Measurements from ENCODE around the gene SPON1. TPM values are rescaled to one million over a fixed set of nuclear protein-coding genes. Genes with fewer than 3 reads are reported as not detected.

SPON1 gene
- total and polyA plus RNA-seq, 2 experiments from 2014 or later = 2.4 to 5.4 TPM

- TF ChIP-seq EZH2phosphoT487 (IDR thresholded peaks at IDR 0.05; ENCODE audit: insufficient read depth, low read depth) = no peak
- TF ChIP-seq EZH2 (IDR thresholded peaks at IDR 0.05; ENCODE audit: insufficient read depth, poor library complexity, severe bottlenecking) = no peak
- in situ Hi-C loops (cut with MboI) = no loop called here
- no peaks in the 10 kb centered on the region for H3K9me2 ChIP-seq (ENCODE audit: insufficient read depth)
- no peak overlapping the region for H3K4me3 ChIP-seq
- H3K4me2 ChIP-seq (ENCODE audit: unreplicated experiment) = no peak overlapping the region
- no peak overlapping the region for H2AFZ ChIP-seq
- H3K36me3 ChIP-seq (ENCODE audit: low read depth) = no peaks in the 10 kb centered on the region
- no peak for DNase-seq
- no peaks in the 10 kb centered on the region for H3F3A ChIP-seq (ENCODE audit: insufficient read depth)
- no peaks in the 10 kb centered on the region for H3K79me2 ChIP-seq (ENCODE audit: insufficient read depth)
- H3K9ac ChIP-seq = no peak overlapping the region
- 0 out of 2 replicates have a peak, but pooled peaks cover 9% of the 10 kb centered on the region for H3K27me3 ChIP-seq (replicated peaks; ENCODE audit: insufficient read depth)
- no peaks in the 10 kb centered on the region for H4K20me1 ChIP-seq (ENCODE audit: insufficient read depth)
- H3K9me3 ChIP-seq (ENCODE audit: low read depth) = no peaks in the 10 kb centered on the region
- H3K4me1 ChIP-seq (ENCODE audit: insufficient read depth) = peaks cover 13% of the 10 kb centered on the region
- 82 to 86% methylated on average over 3 of the region's 3 CpGs for WGBS, 2 experiments (ENCODE audit: low coverage in 1 of 2, low lambda C conversion rate in 2 of 2, missing lambda C conversion rate in 2 of 2)
- no peak overlapping the region for H3K27ac ChIP-seq
Measured at GRCh38 chr11:13926981-13927380, 35.5 kb upstream of the SPON1 start.

DNA sequence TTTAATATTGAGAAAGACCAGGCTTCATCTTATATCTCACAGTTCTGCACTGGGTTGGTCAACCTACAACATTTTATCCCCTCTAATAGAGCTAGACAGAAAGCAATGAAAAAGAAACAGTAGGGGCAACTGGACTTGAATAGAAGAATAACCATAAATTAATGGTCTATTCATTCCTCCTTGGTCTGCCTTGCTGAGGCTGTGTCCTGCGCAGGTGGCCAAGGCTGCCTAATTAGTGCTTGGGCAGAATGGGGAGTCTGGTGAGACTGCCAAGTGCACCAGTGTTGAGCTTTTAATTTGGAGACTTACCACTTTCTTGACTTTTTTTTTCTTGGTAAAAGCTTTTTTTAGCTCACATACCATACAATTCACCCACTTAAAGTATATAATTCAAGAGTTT is 35.0 kb upstream of the SPON1 start:
- Histone ChIP-seq H3K27ac (no peak overlapping the region), H3K4me1 (ENCODE audit: insufficient read depth) (peaks cover 13% of the 10 kb centered on the region), H3K27me3 (replicated peaks; ENCODE audit: insufficient read depth) (0 out of 2 replicates have a peak, but pooled peaks cover 6% of the 10 kb centered on the region), H3K9me2 (ENCODE audit: insufficient read depth) (no peaks in the 10 kb centered on the region), H3F3A (ENCODE audit: insufficient read depth) (no peaks in the 10 kb centered on the region), H3K9ac (no peak overlapping the region), H3K4me2 (ENCODE audit: unreplicated experiment) (no peak overlapping the region), H3K4me3 (no peak overlapping the region), H3K9me3 (ENCODE audit: low read depth) (no peaks in the 10 kb centered on the region), H3K79me2 (ENCODE audit: insufficient read depth) (no peaks in the 10 kb centered on the region), H4K20me1 (ENCODE audit: insufficient read depth) (no peaks in the 10 kb centered on the region), H2AFZ (no peak overlapping the region), H3K36me3 (ENCODE audit: low read depth) (no peaks in the 10 kb centered on the region)
- no peak for DNase-seq
- in situ Hi-C loops (cut with MboI) = no loop called here
- TF ChIP-seq EZH2 (IDR thresholded peaks at IDR 0.05; ENCODE audit: insufficient read depth, poor library complexity, severe bottlenecking) = no peak
- no peak for TF ChIP-seq EZH2phosphoT487 (IDR thresholded peaks at IDR 0.05; ENCODE audit: insufficient read depth, low read depth)
- WGBS, 2 experiments (ENCODE audit: low coverage in 1 of 2, low lambda C conversion rate in 2 of 2, missing lambda C conversion rate in 2 of 2) = 97 to 100% methylated on average over 1 of the region's 1 CpG

DNA sequence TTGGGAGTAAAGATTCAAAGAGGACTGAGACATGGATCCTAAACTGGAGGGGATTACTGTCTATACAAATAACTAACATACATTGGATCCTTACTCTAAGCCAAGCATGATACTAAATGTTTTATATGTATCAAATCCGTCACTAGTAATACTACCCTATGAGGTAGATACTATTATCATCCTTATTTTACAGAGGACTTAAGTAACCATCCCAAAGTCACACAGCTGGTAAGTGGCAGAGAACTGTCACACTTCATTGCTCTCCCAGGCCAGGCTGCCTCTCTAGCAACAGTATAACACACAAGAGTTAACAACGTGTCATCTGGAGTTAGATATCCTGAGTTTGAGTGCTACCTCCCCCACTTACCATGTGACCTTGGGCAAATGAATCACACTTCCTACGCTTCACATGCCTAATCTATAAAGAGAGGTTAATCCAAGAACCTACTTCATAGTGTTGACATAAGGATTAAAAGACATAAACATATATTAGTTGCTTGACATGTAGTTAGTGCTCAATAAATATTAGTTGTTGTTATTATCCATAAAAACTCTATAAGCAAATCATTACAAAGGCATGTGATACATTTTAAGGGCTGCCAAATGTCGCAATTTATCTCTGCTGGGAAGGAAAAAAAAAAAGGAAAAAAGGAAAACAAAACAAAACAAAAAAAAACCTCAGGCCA is 33.8 kb upstream of the SPON1 start:
- H3F3A ChIP-seq (ENCODE audit: insufficient read depth) = no peaks in the 10 kb centered on the region
- H3K9me3 ChIP-seq (ENCODE audit: low read depth) = no peaks in the 10 kb centered on the region
- peak overlapping the region; percentile 57 for H3K4me2 ChIP-seq (ENCODE audit: unreplicated experiment)
- no peak for TF ChIP-seq EZH2phosphoT487 (IDR thresholded peaks at IDR 0.05; ENCODE audit: insufficient read depth, low read depth)
- TF ChIP-seq EZH2 (IDR thresholded peaks at IDR 0.05; ENCODE audit: insufficient read depth, poor library complexity, severe bottlenecking) = no peak
- H3K4me3 ChIP-seq = no peak overlapping the region
- peaks cover 13% of the 10 kb centered on the region for H3K4me1 ChIP-seq (ENCODE audit: insufficient read depth)
- no peaks in the 10 kb centered on the region for H3K9me2 ChIP-seq (ENCODE audit: insufficient read depth)
- no peaks in the 10 kb centered on the region for H4K20me1 ChIP-seq (ENCODE audit: insufficient read depth)
- H3K9ac ChIP-seq = no peak overlapping the region
- H2AFZ ChIP-seq = peak overlapping the region; percentile 14; the same call in 1 of the 2 replicates
- in situ Hi-C loops (cut with MboI) = no loop called here
- no peak overlapping the region for H3K27ac ChIP-seq
- H3K79me2 ChIP-seq (ENCODE audit: insufficient read depth) = no peaks in the 10 kb centered on the region
- no peaks in the 10 kb centered on the region for H3K36me3 ChIP-seq (ENCODE audit: low read depth)
- peak; percentile 68 for DNase-seq
- 25 to 26% methylated on average over 4 of the region's 4 CpGs for WGBS, 2 experiments (ENCODE audit: low coverage in 1 of 2, low lambda C conversion rate in 2 of 2, missing lambda C conversion rate in 2 of 2)
- no peaks in the 10 kb centered on the region for H3K27me3 ChIP-seq (replicated peaks; ENCODE audit: insufficient read depth)

DNA sequence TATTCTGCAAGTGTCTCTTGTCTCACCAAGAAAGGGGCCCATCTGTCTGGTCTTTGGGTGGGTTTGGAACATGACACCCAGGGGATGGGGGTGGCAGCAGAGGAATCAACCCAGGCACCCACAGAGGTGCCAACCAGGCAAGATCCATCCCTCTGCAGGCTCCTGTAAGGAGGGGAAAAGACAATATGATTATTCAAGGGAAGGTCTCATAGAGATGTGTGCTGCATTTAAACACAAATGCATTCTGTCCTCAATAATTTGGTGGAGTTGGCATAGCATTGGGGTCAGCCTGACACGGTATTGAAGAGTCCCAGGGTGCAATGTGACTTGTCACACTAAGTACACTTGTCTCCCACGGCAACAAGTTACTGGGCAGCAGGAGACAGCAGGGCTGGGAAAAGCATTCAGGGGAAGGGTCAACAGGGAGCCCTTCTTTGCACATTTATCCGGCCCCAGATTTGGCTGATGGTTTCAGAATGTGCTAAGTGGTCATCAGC is 33.1 kb upstream of the SPON1 start:
- H3K9me3 ChIP-seq (ENCODE audit: low read depth) = no peaks in the 10 kb centered on the region
- H3K9ac ChIP-seq = no peak overlapping the region
- H4K20me1 ChIP-seq (ENCODE audit: insufficient read depth) = no peaks in the 10 kb centered on the region
- no peaks in the 10 kb centered on the region for H3K79me2 ChIP-seq (ENCODE audit: insufficient read depth)
- no peaks in the 10 kb centered on the region for H3K9me2 ChIP-seq (ENCODE audit: insufficient read depth)
- peaks cover 13% of the 10 kb centered on the region for H3K4me1 ChIP-seq (ENCODE audit: insufficient read depth)
- in situ Hi-C loops (cut with MboI) = no loop called here
- H3K27ac ChIP-seq = no peak overlapping the region
- H3K4me3 ChIP-seq = no peak overlapping the region
- DNase-seq = no peak
- H3K36me3 ChIP-seq (ENCODE audit: low read depth) = no peaks in the 10 kb centered on the region
- H3K4me2 ChIP-seq (ENCODE audit: unreplicated experiment) = peak overlapping the region; percentile 57
- 13 to 16% methylated on average over 3 of the region's 3 CpGs for WGBS, 2 experiments (ENCODE audit: low coverage in 1 of 2, low lambda C conversion rate in 2 of 2, missing lambda C conversion rate in 2 of 2)
- H2AFZ ChIP-seq = peak overlapping the region; percentile 14; the same call in 1 of the 2 replicates
- TF ChIP-seq EZH2 (IDR thresholded peaks at IDR 0.05; ENCODE audit: insufficient read depth, poor library complexity, severe bottlenecking) = no peak
- H3F3A ChIP-seq (ENCODE audit: insufficient read depth) = no peaks in the 10 kb centered on the region
- no peaks in the 10 kb centered on the region for H3K27me3 ChIP-seq (replicated peaks; ENCODE audit: insufficient read depth)

Data from GM23248 (cell line).